NK-92 (cell line): ENCODE results near the gene RASEF.

ENCODE experiments used
- DNase-seq: peaks from one replicate; lab custom pipeline; 2025; ENCODE audit not compliant: unreplicated experiment; lab: John Stamatoyannopoulos, UW

Gene RASEF

DNA sequence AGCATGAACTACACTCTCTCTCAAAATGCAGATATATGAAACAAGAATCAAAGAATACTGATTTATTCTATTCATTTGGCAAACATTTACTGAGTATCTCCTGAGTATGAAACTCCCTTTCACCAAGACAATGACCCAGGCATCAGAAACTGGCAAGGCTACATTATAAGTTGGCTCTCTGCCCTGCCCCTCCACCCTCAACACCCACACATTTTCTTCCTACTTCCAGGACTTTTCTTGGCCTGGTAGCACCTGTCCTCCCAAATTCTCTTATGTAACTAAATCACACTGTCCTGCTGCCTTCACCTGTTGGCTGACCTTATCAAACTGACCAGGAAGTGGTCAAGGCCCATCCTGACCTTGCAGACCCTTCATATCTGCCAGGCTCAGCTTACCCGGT is 3.5 kb downstream of the RASEF start:
- no peak for DNase-seq

DNA sequence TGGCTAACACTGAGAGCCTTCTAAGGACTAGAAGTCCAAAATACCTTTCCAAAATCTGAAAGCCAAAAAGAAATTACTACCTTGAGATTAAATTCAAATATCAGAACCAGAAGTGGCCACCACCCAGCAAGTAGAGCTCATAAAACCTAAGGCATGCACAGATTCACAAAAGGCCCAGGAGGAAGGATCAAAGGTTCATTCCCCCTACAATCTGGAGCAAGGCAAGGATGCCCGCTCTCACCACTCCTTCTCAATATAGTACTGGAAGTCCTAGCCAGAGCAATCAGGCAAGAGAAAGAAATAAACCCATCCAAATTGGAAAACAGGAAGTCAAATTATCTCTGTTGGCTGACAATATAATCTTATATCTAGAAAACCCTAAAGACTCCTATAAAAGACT is 6.0 kb downstream of the RASEF start:
- no peak for DNase-seq

DNA sequence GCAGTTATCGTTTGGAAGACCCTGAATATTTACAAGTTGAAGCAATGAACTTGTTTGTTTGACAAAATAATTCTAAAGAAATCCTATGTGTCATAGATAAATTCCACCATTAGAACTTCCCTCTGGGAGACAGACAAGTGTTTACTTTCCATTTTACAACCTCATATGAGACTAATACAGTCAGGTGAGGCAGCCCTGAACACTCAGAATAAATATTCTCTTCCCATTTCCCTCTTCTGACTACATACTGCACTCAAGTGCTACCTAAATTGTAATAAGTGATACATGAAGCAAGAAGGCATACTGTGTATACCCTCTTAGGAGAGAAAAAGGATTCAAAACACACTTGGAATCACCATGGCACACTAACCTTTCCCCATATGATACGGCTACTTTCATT is 6.8 kb downstream of the RASEF start:
- DNase-seq: no peak

DNA sequence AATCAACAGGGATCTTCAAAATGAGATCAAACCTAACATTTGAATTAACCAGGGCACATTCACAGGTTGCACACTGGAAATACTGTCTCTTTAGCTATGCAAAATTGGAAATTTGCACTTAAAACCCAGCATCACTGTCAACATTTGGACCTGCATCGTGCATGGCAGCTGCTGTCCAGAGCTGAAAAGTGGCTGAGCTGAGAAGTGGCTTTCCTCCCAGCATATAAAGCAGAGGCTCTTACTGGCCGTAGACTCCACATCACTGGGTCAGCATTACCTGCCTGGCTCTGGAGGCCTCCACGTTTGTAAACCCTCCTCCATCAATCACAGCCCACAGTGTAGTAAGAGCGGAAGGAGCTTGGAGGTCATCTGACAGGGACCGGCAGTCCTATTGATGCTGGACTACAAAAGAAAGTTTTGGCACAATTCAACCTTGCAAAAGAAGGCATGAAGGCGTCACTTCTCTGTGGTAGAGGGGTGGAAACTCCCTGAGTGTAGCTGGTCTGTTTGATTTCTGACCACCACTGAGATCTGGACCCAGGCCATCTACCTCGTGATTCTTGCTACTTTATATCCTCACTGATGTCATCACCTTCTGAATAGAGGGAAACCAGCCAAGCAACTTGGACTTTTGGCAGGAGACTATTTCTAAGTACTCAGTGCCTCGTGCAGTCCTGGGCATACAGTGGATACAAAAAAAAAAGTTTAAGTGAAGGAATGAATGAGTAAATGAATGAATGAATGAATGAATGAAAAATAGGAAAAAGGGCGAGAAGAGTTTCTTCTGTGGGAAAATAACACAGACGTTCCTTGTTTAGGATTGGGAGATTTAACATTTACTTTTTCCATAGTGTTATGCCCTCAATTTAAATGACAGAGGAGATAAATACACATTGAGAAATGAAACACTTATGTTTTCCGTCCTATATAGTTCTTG is 14.8 kb downstream of the RASEF start:
- no peak for DNase-seq

DNA sequence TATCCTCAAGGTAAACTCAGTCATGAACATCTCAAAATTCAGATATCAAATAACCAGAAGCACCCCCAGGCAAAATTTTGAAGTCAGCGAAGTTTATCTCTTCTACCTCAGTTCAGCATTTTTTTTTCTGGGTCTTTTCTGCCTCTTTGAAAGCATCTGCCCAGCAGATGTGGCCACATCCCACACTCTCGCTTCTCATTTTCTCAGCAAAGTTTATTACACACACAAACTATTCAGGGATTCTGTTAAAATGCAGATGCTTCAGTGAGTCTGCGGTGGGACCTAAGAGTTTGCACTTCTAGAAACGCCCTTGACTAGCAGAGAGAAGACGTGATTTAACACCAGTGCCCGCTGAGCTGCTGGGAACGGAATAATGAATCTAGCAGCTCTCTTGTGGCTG is 19.3 kb downstream of the RASEF start:
- DNase-seq: no peak

DNA sequence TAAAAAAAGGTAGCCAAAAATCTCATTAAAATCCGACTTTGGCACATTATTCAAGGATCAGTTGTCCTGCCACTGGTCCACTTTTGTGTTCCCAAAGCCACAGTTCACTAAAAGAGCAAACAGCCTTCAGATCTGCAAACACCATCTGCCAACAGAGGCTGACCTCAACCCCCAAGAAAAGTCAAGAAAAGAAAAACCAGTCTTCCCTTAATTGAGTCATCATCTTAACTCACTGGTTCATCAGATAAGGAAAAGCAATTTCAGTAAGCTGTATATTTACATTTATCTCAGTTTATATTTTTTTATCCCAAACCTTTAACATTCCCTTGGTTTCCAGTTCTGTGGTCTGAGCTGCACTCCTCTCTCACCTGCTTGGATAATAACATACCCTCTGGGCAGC is 21.2 kb downstream of the RASEF start:
- no peak for DNase-seq

DNA sequence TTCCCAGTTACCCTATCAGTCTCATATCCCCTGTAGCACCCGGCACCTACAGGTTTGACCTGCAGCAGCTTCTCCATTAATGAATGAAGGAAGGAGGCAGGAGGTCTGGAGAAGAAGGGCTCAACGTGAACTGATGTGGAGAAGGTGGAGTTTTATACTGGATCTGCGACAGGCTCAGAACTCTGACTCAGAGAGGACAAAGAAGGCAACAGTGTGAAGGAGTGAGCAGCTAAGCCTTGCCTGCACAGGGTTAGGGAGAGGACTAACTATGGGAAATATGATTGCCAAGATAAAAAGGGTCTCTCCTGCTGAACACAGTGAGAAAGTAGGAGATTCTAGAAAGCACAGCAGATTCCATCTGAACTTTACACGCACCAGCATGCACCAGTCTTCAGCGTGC is 23.6 kb downstream of the RASEF start:
- DNase-seq: no peak

DNA sequence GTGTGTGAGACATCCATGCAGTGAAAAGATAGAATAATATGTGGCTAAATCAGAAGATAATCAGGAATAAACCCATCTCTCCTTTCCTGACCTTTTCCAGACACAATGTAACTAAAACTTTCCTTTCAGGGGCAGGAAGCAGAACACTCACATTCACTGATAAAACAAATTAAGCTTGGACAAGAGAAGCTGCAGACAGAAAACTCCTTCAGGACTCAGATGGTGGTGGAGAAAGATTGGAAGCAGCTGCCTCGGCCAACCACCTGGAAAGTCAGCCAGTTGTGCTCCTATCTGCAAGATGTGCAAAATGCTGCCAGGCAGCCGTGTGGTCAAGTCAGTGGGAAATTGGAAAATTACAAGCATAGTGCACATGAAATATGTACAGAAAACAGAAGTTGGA is 26.9 kb downstream of the RASEF start:
- no peak for DNase-seq

DNA sequence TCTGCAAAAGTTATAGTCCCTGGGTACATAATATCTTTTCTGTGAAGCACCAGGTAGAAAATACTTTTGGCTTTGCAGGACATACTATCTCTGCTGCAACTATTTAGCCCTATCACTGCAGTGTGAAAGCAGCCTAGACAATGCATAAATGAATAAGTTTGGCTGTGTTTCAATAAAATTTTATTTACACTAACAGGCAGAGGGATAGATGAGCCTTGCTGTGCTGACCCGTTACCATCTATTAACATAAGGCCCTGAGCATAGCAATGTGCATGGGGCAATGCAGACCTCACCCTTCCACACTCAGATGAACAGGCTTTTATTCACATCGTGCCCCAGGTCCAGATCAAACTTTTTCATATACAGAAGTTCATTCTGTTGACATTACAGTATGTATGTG is 27.8 kb downstream of the RASEF start:
- DNase-seq: no peak

DNA sequence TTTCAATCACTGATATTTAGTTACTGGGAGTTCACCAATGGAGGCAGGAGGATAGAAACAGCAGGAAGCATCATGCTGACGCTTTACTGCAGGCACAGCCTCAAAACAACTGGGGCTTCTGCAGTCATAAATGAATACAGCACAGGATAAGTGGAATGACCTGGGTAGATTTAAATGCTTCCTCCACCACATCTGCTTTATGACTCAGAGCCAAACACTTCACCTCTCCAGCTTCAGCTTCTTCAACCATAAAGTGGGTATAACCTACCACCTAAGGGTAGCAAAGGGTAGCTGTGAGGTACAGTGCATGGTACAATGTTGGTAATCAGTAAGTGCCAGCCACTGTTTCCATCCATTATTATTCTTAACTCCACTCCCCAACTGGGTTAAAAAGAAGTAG is 28.4 kb downstream of the RASEF start:
- DNase-seq: no peak

DNA sequence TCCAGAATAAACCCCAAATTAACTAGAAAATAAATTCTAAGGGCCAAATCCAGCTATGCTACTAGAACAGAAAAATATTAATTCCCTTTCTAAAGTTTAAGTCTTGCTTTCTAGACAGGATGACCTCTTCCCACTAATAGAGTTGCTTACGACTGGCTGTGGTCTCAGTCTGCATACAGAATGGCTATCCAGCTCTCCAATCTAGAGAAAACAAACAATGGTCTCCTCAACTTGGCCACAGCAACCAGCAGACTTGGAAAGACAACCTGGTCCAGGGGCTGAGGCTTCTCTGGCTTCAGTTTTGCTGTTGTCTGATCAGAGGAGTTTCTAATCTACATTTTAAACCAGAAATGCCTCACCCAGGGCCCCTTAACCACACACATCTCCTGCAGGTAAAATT is 28.9 kb downstream of the RASEF start:
- DNase-seq: no peak

DNA sequence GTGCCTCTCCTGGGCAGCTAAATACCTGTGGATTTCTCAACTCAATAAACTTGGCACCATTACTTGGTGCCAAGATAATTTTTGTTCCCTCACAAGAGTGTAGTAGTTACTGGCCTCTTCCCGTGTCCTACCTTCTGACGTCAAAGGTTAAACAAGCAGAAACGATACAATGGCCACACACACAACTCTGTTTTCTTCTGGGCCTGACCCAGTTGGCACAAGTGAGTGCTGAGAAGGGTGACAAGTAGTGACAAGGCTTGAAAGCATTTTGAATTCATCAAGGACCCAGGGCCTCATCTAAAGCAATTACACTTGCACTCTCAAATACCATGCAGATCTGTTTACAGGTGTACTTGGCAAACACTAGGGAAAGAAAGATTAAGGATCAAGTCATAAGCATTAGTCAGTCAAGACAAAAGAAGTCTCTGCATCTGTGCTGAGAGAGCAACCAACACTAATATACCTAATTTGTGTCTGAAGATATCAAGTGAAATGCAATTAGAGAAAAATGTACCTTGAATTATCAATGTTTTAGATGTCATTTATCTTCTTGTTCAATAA is 30.8 kb downstream of the RASEF start:
- DNase-seq: no peak

DNA sequence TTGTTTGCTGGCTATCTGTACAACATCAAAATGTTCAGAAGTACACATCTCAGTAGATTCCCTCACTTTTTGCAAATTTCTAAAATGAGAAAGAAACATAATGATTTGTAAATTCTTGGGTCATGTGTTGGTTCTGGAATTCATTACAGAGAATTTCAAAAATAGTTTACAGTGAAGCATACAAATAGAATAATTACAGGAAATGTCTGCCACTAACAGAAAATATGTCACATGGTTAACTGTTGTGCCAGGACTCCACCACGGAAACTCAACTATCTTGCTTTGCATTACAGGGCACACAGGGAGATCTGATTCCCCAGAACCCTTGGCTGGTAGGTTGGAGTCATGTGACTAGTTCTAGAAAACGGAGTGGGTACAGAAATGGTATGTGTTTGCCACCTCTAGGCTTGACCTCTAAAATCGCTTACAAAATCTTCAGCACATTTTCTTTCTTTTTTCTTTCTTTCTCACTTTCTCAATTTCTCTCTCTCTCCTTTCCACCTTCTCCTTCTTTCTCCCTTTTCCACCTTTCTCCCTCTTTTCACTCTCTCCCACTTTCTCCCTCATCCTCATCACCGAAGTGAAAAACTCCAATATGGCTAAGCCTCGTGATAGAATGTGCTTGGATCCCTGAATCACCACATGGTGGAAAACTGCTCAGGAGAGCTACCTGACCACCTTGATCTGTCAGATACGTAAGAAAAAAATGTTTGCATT is 32.4 kb downstream of the RASEF start:
- no peak for DNase-seq

DNA sequence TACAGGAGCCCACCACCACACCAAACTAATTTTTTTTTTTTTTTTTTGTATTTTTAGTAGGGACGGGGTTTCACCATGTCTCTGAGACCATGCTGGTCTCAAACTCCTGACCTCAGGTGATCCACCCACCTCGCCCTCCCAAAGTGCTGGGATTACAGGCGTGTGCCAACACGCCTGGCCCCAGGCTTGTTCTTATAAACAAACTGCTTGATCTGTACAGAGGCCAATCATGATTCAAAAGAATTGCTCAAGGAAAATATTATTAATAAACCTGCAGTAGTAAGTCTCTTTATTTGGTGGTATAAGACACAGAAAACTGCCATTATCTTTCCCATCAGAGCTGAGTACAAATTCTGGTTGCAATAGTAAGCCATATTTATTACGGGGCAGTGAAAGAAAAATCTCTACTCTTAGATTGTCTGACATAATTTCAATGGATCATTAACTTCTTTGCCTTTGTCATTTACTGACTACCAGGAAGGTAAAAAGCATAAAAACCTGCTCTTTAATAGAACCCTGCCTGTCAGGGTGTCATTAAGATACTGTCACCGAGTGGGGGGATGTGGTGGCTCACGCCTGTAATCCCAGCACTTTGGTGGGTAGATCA is 33.3 kb downstream of the RASEF start:
- no peak for DNase-seq

DNA sequence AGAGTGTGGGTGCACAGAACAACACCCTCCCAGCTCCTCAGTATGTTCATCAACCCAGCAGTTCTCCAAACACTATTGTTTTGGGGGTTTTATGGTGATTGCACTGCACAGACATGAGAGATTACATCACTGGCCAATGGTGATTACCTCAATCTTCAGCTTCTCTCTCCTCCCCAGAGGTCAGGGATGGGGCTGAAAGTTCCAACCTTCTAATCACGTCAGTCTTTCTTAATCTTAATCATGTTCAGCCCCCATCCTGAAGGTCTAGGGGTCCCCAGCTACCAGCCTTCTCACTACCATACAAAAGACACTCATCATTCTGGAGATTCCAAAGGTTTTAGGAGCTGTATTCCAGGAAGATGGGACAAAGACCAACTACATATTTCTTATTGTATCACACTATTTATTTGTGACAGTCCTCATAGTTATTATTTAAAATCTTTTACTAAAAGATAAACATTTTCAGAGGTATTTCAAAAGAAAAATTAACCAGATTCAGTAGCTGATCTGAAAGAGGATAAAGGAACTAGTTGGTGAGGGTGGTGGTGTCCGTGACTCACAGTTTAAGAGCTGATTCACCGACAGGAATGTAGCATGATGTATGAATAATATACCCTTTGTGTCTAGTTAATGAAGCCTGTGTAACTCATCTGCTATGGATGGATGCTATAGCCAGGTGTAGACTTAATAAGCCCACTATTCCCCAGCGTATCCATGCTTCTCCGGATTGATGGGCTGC is 35.6 kb downstream of the RASEF start:
- DNase-seq: no peak

DNA sequence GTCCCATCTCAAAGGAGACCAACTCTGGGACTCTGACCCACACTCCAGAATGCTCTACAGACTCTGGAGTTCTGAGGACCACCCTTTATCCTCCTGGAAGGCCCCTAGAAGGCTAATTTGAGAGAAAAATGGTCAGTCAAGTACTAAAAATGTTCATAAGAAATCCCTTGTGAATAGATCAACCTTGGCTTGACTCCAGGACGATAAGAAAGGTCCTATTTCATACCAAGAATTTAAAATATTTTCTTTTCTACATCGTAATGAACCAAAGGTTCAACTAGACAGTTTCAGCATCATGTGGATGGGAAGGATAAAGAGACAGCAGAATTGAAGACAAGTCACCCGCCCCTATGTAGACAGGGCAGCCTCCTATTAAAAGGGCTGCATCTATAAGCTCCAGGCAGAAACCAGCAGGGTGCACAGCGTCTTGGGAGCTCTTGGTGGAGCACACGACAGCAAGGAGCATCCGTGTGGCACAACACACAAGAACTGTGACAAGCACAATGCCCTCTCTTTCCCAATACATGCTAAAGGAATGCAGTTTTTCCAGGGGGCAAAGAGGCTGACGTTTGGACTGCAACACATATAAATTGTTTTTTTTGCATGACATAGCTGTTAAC is 38.3 kb downstream of the RASEF start:
- no peak for DNase-seq

DNA sequence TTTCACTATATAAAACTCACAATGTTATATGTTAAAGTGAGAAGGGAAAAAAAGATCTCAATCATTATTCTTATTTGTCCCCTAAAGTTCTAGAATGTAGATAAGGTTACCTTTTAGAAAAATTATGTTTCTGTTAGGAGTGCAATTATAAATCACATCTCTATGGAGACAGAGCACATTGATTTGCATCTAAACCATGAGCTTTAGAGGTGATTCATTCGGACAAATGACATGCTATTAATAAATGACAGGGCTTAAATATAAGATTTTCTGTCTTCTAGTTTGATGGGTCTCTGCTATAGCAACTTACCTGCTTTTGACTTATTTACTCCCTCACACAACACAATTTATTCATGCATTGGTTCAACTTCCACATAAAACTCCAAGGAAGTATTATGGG is 39.8 kb downstream of the RASEF start:
- DNase-seq: no peak

DNA sequence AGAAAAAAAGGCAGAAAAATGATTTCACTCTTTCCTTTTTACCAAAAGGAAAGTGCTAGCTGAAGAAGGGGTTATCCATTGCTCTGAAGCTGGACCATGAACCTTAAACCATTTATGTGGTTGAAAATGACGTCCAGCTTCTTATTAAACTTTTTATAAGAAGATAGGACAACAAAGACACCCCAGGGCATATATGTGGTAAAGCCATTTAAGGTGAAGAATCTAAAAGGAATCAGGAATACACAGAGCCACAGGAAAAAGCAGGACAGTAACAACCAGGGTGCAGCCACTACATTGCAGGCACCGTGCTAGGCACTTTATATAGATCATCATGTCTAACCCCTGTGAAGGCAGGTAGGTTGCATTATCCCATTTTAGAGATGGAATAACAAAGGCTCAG is 42.1 kb downstream of the RASEF start:
- DNase-seq: no peak

DNA sequence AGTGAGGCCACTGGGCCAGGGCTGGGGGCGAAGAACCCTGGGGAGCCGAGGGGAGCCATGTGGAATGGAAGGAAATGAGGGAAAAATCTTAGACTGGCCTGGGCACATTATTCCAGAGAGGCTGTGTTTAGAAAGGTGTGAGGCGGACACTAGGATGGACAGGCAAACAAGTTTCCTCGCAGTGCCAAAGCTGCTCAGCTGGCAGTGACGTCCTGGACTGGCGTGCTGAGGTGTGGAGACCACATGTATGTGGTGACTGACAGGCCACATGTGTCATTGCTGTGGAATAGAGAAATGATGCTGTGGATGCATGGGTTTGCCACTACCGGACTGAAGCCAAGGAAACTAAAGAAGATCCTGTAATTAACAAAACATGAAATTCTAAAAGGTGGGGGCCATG is 42.6 kb downstream of the RASEF start:
- DNase-seq: no peak

DNA sequence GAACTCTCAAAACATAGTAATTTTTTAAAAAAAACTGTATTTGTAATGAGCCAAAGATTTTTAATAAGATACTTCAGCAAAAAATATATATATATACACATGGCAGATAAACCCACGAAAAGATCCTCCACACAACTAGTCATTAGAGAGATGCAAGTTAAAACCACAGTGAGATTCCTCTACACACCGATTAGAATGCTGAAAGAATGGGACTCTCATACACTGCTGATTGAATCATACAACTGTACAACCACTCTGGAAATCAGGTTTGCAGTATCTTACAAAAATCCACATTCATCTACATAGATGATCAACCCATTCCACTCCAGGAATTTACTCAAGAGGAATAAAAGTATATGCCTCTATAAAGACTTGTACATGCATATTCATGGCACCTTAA is 43.7 kb downstream of the RASEF start:
- DNase-seq: no peak

DNA sequence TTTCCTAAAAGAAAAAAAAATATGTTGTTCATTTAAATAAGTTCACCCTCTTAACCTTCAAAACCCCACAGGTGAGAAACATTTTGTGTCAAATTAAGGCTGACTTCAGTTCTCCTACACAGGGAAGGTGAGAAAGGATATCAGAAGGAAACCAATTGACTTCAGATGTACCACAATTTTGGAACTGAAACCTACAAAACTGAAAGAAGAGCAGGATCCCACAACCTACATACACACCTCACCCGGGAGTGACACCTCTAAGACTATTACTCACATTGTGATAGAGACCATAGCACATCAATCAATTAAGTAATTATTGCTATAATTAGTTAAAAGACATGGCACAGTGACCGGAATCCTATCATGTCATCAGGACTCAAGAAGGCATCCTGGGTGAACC is 47.0 kb downstream of the RASEF start:
- DNase-seq: no peak
